Kidney epithelial cell (primary cell): ENCODE data around the gene CDADC1. TPM values are rescaled to one million over a fixed set of nuclear protein-coding genes. Genes with fewer than 3 reads are reported as not detected.

Experiments used
- DNase-seq: peaks from one replicate; pipeline ENCODE4 v3.0.0-alpha.2; 2010; ENCODE audit warnings: low read depth
- H3K27me3 ChIP-seq: 2 replicates; pipeline ENCODE4 v1.6.0; 2011; ENCODE audit warnings: low read length; ENCODE audit not compliant: control insufficient read depth, insufficient read depth
- H3K36me3 ChIP-seq: 2 replicates; pipeline ENCODE4 v1.5.1; 2011; ENCODE audit warnings: low read length; ENCODE audit not compliant: control insufficient read depth, insufficient read depth
- H3K4me3 ChIP-seq: 2 replicates; pipeline ENCODE4 v1.5.1; 2011; ENCODE audit warnings: low read depth, mild to moderate bottlenecking, control low read depth, low read length
- CTCF ChIP-seq: IDR thresholded peaks from 2 replicates; pipeline ENCODE4 v1.5.1; 2011; ENCODE audit warnings: mild to moderate bottlenecking, moderate library complexity, low read length, control low read depth, inconsistent platforms; ENCODE audit not compliant: insufficient read depth, poor library complexity, severe bottlenecking
- total RNA-seq: library from RNA; depleted of rRNA; stranded (reverse); fragments of >200 nt; gene quantifications from 2 replicates; pipeline ENCODE4 v1.2.3, GENCODE V29; 2015

Gene CDADC1
- total RNA-seq, 1 donor from 2014 or later = 7.6 TPM

GRCh38 chr13:49213997-49214916, 33.5 kb upstream of the CDADC1 start:
- no peak for TF ChIP-seq CTCF
- H3K36me3 ChIP-seq = no peaks in the 10 kb centered on the region
- H3K27me3 ChIP-seq = peaks cover 14% of the 10 kb centered on the region
- H3K4me3 ChIP-seq = no peak overlapping the region
- no peak for DNase-seq

GRCh38 chr13:49214917-49215376, 32.8 kb upstream of the CDADC1 start:
- peak; percentile 2 for DNase-seq
- Histone ChIP-seq H3K36me3 (no peaks in the 10 kb centered on the region), H3K27me3 (peaks cover 21% of the 10 kb centered on the region), H3K4me3 (no peak overlapping the region)
- no peak for TF ChIP-seq CTCF

GRCh38 chr13:49216334-49216733, 31.4 kb upstream of the CDADC1 start:
- no peak for DNase-seq
- Histone ChIP-seq H3K27me3 (peaks cover 34% of the 10 kb centered on the region), H3K4me3 (no peak overlapping the region), H3K36me3 (no peaks in the 10 kb centered on the region)
- no peak for TF ChIP-seq CTCF

- Histone ChIP-seq H3K36me3 (no peaks in the 10 kb centered on the region), H3K4me3 (no peak overlapping the region), H3K27me3 (peaks cover 51% of the 10 kb centered on the region)
- no peak for DNase-seq
- TF ChIP-seq CTCF = no peak
Observed at GRCh38 chr13:49217962-49218492, 29.7 kb upstream of the CDADC1 start.

- DNase-seq = no peak
- H3K27me3 ChIP-seq = peaks cover 51% of the 10 kb centered on the region
- H3K4me3 ChIP-seq = no peak overlapping the region
- no peak for TF ChIP-seq CTCF
- H3K36me3 ChIP-seq = no peaks in the 10 kb centered on the region
Observed at GRCh38 chr13:49218493-49219051, 29.2 kb upstream of the CDADC1 start.
